Brain pericyte (primary cell): ENCODE data around the gene QDPR.
"Not testable (repeated sequence)": the region's sequence is repeated elsewhere in the genome, so short reads cannot be mapped to it uniquely, and the experiment has no call there.

ENCODE experiments used
- DNase-seq: peaks from one replicate; pipeline ENCODE4 v3.0.0-alpha.2; 2012; ENCODE audit warnings: low read depth, low spot score

The QDPR gene

DNA sequence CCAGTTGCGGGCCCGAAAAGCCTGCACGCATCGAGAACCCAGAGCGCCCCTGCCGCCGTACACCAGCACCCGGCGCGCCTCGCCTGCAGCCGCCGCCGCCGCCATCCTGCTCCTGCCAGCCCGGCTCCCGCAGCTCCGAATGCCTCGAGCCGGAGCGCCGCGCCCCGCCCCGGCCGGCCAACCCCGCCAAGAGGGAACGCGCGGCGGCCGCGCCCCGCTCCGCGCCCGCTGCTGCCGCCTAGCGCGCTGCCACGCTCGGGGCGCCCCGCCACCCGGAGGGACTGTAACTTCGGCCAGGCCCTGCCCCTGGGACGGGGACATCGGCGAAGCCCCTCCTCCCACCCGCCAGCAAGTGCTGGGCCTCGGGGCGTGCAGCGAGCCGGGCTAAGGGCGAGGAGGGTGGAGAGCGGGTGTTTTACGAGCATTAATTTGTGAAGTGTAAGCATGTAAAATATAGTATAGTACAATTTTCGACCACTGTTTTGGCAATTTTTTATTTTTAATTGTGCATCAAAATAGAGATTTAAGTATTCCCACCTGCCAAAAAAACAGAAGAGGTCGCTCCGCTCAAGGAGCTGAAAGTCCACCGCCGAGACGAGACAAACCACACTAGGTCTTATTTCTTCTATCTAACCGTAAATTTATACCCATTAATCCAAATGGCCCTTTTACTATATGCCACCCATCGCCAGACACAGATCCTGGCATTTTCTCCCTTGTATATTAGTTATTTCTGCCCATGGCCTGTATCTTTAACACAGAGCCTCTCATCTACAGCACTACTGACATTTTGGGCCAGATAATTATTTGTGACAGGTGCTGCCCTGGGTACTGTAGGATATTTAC, at the start of gene QDPR:
Gene QDPR, minus strand, starts transcription at position 141 of the 846 bp plus-strand sequence. Its CDS starts 36 bp downstream, at position 105.
- DNase-seq = no peak

DNA sequence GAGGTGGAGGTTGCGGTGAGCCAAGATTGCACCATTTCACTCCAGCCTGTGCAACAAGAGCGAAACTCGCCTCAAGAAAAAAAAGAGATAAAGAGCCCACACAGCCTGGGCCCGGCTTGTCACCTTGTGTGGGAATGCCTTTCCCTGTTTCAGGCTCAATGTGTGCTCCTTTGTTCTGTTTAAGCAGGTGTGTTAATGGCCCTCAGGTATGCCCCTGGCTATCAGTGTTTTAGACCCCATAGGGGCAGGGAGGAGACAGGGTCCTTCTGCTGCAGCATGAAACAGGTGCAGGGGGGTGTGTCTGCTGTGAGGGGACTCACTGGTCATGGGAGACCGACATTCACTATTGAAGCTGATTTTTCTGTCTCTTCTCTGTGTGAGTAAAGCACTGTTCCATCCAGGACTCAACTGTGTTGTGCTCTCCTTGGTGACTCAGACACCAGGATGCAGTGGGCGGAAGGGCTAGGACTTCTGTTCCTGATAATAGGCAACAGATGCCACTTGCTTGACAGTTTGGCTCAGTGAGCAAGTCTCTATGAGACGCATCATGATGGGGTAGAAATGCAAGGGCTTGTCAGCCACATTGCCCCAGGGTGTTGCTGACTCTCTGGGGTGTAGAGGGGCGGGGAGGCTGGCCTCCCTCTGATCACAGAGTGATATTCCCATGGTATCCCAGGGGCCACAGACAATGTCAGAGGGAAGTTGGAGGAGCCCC, 49.5 kb upstream of the QDPR start:
- no peak for DNase-seq

DNA sequence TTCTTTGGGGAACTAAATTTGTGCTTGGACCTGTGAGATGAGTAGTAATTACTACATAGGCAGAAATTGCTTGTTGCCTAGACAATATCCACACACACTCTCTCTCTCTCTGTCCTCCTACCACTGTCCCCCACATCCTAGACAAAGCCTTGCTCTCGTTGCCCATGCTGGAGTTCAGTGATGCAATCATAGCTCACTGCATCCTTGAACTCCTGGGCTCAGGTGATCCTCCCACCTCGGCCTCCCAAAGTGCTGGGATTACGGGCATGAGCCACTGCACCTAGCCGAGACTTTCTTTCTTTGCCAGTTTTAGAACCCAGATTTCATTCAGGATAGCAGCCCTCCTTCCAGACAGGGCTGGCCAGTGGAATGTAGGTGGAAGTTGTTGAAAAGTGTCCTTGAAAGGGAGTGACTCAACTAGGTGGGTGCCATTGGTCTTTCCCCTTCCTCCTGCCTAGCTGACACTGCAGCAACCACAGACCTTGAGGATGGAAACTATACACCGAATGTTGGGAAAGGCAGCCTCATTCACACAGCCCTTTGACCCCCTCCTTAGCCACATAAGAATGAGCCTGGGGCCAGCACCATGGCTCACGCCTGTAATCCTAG, 48.3 kb upstream of the QDPR start:
- no peak for DNase-seq

DNA sequence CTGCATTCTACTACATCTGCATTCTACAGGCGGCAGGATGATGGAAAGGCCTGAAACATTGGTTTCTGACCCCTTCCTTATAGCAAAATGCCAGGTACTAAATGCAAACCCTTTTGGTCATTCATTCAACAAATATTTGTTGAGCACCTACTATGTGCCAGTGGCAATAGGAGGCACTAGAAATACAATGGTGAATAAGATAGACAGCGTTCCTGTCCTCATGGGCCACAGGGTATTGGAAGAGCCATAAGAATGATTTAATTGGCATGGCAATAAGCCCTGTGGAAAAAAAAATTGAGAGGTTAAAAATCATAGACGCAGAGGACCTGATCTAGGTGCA, 47.8 kb upstream of the QDPR start:
- DNase-seq = no peak

DNA sequence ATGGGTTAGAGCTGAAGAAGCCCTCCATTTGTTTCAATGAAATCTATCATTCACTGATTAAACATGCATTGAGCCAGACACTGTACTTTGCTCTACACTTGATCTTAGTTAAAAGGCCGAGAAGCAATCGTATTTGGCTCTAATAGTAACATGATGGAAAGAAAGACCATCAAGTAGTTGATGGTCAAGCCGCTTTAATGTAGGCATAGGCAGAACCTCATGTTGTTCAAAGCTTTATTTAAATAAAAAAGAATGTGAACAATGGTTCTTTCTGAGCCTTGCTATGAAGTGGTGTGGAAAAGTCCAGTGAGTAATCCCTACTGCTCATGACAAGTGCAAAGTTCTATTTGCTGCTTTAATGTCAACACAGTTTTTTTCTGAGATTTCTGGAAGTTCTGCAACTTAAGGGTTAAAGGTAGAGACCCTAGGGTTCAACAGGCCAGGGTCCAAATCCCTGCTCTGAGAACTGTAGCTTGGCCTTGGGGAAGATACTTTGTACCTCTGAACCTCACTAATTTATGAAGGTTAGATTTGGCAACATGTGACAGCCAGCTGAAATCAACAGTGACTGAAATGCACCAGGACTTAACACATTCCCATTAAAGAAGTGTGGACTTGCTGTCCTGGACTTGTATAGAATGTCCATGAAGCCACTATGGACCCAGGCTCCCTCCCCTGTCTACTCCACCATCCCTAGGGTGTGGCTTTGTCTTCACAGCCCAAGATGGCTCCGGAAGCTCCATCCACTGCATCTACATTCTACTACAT, 47.2 kb upstream of the QDPR start:
- no peak for DNase-seq

DNA sequence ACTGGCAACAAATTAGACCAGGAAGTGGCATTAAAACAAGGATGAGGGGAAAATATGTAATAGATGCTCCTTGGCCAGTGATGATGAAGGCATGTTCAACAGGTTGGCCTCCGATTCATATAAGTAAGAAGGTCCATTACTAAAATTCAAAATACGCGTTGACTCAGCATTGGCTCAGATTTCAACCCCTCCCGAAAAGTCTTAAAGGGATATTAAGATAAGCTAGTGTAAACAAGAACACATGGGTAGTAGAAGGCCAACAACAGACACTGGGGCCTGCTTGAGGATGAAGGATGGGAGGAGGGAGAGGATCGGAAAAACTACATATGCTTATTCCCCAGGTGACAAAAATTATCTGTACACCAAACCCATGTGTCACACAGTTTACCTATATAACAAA, 46.0 kb upstream of the QDPR start:
- no peak for DNase-seq

DNA sequence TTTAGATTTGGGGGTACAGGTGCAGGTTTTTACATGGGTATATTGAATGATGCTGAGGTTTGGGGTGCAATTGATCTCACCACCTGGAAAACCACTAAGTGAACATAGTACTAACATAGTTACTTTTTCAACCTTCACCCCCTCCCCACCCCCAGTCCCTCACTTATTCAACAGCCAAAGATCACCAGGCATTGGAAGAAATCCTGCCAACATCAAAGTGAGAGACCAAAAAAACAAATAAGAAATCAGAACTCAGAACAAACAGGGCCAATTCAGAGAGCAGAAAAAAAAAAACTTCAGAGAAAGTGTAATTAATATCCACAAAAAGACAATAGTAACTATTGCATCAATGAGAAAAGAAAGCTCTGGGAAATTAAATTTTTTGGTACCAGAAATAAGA, 44.6 kb upstream of the QDPR start:
- no peak for DNase-seq

DNA sequence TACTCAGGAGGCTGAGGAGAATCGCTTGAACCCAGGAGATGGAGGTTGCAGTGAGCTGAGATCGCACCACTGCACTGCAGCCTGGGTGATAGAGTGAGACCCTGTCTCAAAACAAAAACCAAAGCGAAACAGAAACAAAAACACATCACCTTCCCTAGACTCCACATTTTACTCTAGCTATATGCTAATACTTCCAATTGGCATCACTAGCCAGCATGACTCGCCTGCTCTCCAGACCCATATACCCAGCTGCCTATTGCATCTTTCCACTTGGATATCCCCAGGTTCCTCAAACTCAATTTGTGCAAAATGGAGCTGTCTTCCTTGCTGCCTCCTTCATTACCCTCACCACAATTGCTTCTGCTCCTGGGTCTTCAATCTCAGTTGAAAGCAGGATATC, 42.7 kb upstream of the QDPR start:
- no peak for DNase-seq

DNA sequence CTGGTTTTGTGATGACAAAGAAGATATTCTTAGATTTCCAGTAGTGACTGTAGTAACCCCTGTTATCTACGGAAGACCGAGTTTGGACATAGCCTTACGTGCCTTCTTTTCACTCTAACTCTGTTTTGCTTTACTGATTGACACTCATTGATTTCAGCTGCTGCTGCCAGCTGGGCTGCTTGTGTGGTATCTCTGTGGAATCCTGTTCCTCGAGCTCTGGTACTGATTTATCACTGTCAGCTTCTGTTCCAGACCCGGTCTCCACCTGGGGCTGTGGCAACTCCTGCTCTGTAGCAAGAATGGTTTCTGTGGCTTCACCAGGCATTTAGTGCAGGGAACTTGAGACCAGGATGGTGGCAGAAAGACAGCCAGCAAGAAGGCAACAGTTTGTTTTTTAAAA, 40.5 kb upstream of the QDPR start:
- no peak for DNase-seq

DNA sequence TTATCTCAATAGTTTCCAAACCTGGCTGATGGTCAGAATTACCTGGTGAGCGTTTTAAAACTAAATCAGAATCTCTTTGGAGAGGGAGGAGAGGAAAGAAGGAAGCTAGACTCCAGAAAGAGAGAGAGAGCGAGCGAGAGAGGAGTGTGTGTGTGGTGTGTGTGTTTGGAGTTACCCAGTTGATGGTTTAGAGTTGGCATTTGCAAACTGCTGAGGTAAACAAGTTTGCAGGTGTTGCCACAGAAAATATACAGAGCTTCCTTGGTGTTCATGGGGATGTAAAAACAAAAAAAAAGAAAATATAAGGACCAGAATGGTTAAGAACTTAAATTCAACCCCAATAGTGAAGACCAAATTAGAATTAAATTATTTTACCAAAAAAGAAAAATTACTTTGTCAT, 38.7 kb upstream of the QDPR start:
- no peak for DNase-seq

DNA sequence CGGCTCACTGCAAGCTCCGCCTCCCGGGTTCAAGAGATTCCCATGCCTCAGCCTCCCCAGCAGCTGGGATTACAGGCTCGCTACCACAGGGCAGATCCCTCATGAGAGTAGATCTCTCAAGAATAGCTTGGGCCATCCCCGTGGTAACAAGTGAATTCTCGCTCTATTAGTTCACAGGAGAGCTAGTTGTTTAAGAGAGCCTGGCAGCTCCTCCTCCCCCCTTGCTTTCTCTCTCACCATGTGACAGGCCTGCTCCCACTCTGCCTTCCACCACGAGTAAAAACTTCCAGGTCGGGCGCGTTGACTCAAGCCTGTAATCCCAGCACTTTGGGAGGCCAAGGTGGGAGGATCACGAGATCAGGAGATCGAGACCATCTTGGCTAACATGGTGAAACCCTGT, 34.8 kb upstream of the QDPR start:
- DNase-seq = no peak

DNA sequence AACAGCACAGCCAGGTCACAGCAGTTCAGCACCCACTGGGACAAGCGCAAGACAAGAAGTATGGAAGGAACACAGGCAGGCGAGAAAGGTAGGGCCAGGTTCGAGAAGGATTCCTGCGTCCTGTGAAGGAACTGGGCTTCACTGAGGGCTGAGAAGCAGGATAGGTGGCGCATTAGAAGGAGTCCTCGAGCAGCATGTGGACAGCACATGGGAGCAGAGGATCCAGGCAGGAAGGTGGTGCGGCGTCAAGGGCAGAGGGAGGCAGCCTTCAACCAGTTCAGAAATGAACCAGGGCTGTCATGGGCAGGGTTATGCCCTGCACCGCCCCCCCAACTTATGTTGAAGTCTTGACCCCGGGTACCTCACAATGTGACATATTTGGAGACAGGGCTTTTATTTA, 34.3 kb upstream of the QDPR start:
- DNase-seq = no peak

DNA sequence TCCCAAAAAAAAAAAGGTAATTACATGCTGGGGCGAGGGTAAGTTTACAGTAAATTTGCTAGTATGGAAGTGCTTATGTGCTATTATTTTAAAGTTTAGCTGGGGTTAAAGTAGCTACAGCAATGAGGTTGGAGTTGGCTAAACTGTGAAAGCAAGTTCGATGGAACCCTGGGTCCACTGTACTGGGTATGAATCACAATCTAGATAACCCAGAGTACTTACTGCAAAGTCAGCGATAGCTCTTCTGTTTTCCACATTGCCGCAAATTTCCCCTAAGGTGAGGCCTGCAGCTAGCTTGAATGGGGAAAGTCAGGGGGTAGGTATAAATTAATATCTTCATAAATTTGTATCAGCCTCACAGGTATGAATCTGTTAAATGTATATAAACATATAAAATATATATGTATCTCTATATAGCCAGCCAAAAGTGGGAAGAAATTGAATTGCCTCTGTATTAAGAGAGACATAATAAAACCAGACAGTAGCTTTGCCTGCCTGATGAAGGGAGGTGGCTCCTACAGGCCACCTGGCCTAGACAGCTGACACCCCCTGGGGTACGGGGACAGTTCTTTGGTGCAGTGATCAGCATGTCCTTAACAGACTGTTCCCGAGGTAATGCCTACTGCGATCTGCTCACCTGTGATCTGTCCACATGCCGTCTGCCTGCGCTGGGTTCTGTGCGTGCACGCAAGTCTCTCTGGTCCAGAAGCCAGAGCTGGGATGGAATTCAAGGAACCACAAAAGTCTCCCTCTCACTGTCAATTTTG, 33.7 kb upstream of the QDPR start:
- DNase-seq = no peak

DNA sequence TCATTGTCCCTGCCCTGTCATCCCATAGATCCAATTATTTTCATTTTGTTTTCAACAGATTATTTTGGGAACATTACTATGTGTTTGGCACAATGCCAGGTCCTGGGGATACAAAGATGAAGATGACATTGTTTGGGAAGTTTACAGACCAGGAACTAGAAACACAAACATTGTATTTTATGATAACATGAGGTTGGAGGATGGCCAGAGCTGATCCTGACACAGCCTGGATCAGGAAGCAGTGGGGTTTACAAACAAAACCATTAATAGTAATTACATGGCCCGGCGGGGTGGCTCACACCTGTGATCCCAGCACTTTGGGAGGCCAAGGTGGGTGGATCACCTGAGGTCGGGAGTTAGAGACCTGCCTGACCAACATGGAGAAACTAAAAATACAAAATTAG, 32.9 kb upstream of the QDPR start:
- DNase-seq = no peak

DNA sequence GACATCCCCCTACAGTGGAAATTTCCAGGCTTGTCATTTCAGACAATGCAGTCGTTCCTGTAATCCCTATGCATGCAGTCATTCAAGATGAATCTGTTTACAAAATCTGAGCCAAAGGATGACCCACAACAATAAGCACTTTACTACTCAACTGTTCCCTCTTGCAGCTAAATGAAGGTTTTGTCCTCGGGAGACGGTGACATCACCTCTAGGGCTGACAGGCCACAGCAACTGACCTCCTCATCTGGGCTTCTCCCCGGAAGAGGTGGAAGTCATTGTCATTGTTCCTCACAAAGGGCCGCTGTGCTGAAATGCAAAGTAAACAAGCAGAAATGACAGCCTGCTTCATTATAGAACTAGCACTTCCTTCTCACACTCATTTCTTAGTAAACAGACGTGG, 32.3 kb upstream of the QDPR start:
- no peak for DNase-seq

DNA sequence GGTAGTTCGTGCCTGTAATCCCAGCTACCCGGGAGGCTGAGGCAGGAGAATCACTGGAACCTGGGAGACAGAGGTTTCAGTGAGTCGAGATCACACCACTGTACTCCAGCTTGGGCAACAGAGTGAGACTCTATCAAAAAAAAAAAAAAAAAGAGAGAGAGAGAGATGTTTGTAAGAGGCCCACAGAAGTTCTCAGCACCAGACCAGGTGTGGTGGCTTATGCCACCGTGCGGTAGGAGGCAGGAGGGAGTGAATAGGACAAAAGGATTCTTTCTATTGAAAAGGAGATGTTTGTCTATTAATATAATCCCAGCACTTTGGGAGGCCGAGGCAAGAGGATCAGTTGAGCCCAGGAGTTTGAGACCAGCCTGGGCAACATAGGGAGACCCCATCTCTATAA, 25.2 kb upstream of the QDPR start:
- not testable (repeated sequence) for DNase-seq

DNA sequence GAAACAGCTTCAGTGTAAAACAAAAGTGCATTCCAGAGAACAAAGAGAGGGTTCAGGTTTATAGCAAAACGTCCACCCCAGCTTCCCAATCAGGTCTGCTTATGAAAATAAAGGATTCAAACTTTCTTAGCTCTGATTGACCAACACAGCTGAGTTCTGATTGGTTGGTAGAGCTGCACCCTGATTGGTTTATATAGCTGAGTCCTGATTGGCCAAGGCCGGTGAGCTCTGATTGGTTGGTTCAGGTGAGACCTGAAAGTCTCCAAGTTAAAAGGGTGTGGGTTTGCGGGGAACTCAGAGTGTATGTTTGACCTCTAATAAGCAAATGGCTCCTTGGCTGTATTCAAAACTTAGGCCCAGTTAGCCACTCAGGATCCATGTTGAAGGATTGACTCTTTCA, 24.0 kb upstream of the QDPR start:
- DNase-seq = no peak

DNA sequence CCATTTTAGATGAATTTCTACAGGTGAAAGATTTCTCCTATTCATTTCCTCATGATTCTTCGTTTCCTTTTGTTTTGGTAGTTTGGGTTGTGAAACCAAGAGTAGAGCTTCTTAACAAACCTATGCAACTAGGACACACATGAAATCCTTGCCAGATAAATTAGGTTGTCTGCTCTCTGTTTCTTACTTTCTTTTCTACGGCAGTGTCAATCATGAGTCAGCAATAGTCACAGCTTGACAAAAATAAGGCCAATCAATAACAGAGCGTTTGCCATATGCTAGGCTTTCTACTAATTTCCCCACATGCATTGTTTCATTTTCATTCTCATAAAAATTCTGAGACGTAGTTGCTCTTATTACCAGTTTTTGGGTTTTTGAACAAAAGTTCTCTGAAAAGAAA, 23.4 kb upstream of the QDPR start:
- DNase-seq = no peak

DNA sequence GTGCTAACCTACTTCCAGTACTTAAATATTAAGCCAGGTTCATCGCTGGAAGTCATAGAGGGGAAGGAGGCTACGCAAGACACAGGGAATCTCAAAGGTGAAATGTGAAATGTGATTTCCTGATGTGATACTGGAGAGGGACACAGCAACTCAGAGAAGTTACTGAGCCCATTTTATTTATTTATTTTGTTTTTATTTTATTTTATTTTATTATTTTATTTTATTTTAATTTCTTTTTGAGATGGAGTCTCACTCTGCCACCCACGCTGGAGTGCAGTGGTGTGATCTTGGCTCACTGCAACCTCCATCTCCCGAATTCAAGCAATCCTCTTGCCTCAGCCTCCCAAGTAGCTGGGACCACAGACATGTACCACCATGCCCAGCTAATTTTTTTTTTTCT, 22.8 kb upstream of the QDPR start:
- DNase-seq = no peak

DNA sequence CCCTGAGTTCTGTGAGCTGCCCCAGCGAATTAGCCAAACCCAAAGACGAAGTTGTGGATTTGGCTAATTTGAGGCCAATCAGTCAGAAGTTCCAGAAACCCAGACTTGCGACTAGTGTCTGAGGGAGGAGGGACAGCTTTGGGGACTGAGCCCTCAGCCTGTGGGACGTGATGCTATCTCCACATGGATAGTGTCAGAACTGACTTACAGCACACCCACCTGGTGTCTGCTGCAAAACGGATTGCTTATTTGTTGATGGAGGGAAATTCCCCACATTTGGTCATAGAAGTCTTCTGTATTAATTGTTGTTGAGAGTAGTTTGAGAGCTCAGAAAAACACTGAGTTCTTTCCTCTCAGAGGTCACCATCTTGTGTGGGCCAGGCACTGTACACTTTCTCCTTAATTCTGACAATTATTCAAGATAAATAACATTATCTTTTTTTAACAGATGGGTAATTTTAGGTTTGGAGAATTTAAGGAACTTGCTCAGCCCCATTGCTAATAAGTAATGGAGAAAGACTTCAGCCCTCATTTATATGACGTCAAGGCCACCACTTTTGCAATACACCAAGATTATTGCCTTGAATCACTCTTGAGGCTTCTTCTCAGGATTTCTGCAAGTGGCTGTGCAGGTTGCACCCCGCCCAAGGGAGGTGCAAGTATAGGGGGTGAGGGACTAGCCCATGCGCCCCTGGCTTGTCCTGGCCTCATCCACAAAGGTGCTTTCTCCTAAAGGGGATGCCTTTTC, 19.8 kb upstream of the QDPR start:
- DNase-seq = no peak
